Coronary artery (tissue), 2 donors: ENCODE results near the gene DISP3.

ENCODE experiments used
- DNase-seq: peaks from one replicate; pipeline ENCODE4 v3.0.0-alpha.2; 2017; ENCODE audit warnings: low spot score
- H3K27ac ChIP-seq, 2 donors: fragments of 200-600 bp; sonication (generic); one replicate each; pipeline ENCODE4 v1.5.1; 2016 to 2019
- H3K4me3 ChIP-seq: fragments of 200-600 bp; sonication (generic); 2 replicates; pipeline ENCODE4 v1.5.1; 2016; ENCODE audit warnings: mild to moderate bottlenecking, moderate library complexity
- TF ChIP-seq, protein P1 (sequence below): fragments of 200-600 bp; sonication (generic); IDR thresholded peaks from one replicate; pipeline ENCODE4 v1.5.1; 2019; ENCODE audit warnings: antibody characterized with exemption

Gene DISP3

DNA sequence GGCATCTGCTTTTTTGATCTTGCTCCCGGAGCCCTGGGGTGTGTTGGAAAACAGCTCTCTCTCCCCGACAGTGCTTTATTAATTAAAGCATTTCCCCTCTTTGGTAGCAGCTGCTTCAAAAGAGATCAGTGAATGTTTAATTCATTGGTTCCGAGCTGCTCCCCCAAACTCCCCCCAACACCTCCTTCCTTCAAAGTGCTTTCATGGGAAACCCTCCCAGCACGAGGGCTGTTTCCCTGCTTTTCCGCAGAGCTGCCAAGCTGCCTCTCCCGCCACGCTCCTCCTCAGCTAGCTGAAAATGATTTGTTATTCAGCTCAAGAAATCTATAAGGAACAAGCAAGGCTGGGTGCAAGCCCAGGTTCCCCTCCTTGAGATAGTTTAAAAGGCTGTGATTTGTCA lies 40.0 kb upstream of the DISP3 start:
- no peak overlapping the region for H3K4me3 ChIP-seq
- TF ChIP-seq, protein P1, sequence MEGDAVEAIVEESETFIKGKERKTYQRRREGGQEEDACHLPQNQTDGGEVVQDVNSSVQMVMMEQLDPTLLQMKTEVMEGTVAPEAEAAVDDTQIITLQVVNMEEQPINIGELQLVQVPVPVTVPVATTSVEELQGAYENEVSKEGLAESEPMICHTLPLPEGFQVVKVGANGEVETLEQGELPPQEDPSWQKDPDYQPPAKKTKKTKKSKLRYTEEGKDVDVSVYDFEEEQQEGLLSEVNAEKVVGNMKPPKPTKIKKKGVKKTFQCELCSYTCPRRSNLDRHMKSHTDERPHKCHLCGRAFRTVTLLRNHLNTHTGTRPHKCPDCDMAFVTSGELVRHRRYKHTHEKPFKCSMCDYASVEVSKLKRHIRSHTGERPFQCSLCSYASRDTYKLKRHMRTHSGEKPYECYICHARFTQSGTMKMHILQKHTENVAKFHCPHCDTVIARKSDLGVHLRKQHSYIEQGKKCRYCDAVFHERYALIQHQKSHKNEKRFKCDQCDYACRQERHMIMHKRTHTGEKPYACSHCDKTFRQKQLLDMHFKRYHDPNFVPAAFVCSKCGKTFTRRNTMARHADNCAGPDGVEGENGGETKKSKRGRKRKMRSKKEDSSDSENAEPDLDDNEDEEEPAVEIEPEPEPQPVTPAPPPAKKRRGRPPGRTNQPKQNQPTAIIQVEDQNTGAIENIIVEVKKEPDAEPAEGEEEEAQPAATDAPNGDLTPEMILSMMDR: no peak
- DNase-seq: no peak

GRCh38 chr1:11441211-11441952 lies 37.6 kb upstream of the DISP3 start:
- H3K27ac ChIP-seq: no peak overlapping the region
- no peak for DNase-seq
- TF ChIP-seq, protein P1: no peak
- no peak overlapping the region for H3K4me3 ChIP-seq

More for the DNA sequence above, 40.0 kb upstream of the DISP3 start:
- no peak overlapping the region for H3K27ac ChIP-seq

GRCh38 chr1:11443043-11443442 lies 35.9 kb upstream of the DISP3 start:
- no peak for DNase-seq
- H3K27ac ChIP-seq: no peak overlapping the region
- TF ChIP-seq, protein P1: no peak
- no peak overlapping the region for H3K4me3 ChIP-seq

DNA sequence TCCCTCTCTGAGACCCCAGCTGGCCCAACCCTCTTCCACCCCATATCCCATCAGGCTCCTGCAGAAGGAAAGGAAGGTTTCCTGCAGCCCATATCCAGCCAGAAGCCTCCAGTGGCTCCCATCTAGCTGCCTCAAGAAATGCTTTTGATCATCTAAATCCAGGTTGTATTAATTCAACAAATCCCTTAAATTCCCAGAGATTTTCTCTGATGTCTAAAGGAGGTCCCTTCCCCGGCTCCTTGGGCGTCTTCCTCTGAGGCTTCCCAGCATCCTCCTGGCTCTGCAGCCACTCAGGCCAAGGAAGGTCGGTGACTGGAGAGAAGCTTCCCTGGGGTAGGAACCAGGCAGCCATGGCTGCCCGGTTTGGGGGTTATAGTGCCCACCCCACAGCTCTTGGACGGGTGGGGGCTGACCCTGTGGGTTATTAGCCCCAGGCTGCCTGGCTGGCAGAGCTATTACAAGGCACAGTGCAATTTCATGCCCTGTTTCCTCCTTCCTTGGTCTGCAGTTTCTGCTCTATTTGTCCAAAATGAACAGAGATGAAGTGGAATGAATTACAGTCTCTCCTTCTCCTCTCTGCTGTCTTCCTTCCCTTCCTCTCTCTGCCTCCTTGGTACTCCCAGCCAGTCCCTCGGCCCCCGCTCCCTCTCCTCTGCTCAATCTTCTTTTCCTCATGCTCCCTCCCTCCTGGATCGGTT lies 34.8 kb upstream of the DISP3 start:
- no peak for DNase-seq
- Histone ChIP-seq H3K27ac (no peak overlapping the region), H3K4me3 (no peak overlapping the region)
- TF ChIP-seq, protein P1: no peak

DNA sequence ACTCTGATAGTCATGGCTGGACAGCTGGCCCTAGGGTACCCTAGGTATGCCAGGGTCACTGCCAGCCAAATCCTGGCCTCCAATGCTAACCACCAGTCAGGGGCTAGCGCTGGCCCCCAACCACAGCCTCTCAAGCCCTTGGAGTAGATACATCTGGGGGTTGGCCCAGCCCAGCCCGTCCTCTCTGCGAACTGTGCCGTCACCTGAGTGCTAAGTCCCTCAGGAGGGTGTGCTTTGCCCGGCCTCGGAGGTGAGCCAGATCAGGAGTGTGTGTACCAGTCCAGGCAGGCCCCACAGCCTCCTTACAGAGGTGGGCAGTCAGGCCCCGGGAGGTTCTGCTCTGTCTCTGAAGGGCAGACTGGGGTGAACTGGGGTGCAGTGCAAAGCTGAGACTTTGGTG lies 34.0 kb upstream of the DISP3 start:
- TF ChIP-seq, protein P1: no peak
- H3K27ac ChIP-seq: no peak overlapping the region
- no peak overlapping the region for H3K4me3 ChIP-seq
- no peak for DNase-seq

DNA sequence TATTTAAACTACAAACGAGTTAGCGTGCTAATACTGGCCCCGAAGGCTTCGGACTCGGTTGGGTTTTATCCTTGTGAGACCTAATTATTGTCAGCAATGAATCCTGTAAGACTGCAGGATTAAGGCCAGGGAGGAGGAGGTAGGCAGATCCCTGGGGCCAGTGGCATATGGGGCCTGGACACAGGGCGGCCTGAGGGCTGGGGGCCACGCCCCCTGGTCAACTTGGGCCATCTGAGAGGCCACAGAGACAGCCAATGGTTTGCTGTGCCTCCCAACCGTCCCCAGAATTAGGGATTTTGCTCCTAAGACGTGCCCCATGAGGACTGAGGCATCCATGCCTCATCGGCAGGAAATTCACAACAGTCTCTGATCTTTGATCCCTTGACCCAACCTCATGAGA lies 31.1 kb upstream of the DISP3 start:
- no peak overlapping the region for H3K4me3 ChIP-seq
- TF ChIP-seq, protein P1: no peak
- no peak for DNase-seq
- H3K27ac ChIP-seq: no peak overlapping the region
